GM18508 (cell line): ENCODE data around the gene MEGF10.

Source experiments
- ATAC-seq: cut with Tn5 transposase; IDR thresholded peaks from one replicate; pipeline ENCODE4 v1.9.1; 2021; ENCODE audit warnings: moderate number of reproducible peaks; ENCODE audit not compliant: insufficient read depth, unreplicated experiment

MEGF10 gene

GRCh38 chr5:127363403-127363802, 72.8 kb downstream of the MEGF10 start:
- ATAC-seq = no peak

GRCh38 chr5:127367029-127367428, 76.4 kb downstream of the MEGF10 start:
- no peak for ATAC-seq

GRCh38 chr5:127367946-127368465, 77.4 kb downstream of the MEGF10 start:
- ATAC-seq = no peak

- ATAC-seq = no peak
Observed at GRCh38 chr5:127369796-127370195, 79.2 kb downstream of the MEGF10 start.

GRCh38 chr5:127370631-127371030, 80.0 kb downstream of the MEGF10 start:
- no peak for ATAC-seq

GRCh38 chr5:127373858-127374491, 83.4 kb downstream of the MEGF10 start:
- no peak for ATAC-seq

- ATAC-seq = no peak
Observed at GRCh38 chr5:127375124-127375523, 84.5 kb downstream of the MEGF10 start.

GRCh38 chr5:127375544-127376091, 85.0 kb downstream of the MEGF10 start:
- no peak for ATAC-seq

GRCh38 chr5:127377651-127378050, 87.1 kb downstream of the MEGF10 start:
- ATAC-seq = no peak

GRCh38 chr5:127385936-127386335, 95.3 kb downstream of the MEGF10 start:
- ATAC-seq = no peak

GRCh38 chr5:127386557-127386956, 96.0 kb downstream of the MEGF10 start:
- ATAC-seq = no peak

- ATAC-seq = no peak
Observed at GRCh38 chr5:127389601-127390000, 99.0 kb downstream of the MEGF10 start.

GRCh38 chr5:127392762-127393161, 102.2 kb downstream of the MEGF10 start:
- no peak for ATAC-seq

- no peak for ATAC-seq
Observed at GRCh38 chr5:127396490-127397155, 106.0 kb downstream of the MEGF10 start.

GRCh38 chr5:127398508-127398907, 107.9 kb downstream of the MEGF10 start:
- ATAC-seq = no peak

- no peak for ATAC-seq
Observed at GRCh38 chr5:127399068-127399467, 108.5 kb downstream of the MEGF10 start.

- ATAC-seq = no peak
Observed at GRCh38 chr5:127400539-127400938, 109.9 kb downstream of the MEGF10 start.

GRCh38 chr5:127400946-127401670, 110.5 kb downstream of the MEGF10 start:
- ATAC-seq = no peak

- no peak for ATAC-seq
Observed at GRCh38 chr5:127402361-127402760, 111.8 kb downstream of the MEGF10 start.

- no peak for ATAC-seq
Observed at GRCh38 chr5:127404190-127404589, 113.6 kb downstream of the MEGF10 start.
